T-cell (primary cell): Measurements from ENCODE around the gene KCNE1. TPM values are rescaled to one million over a fixed set of nuclear protein-coding genes. Genes with fewer than 3 reads are reported as not detected.

Experiments used
- ATAC-seq, 4 experiments: fragments of 200-7000 bp in 3 of 4; fragments of 150-1000 bp in 1 of 4; cut with Tn5 transposase; replicated peaks in 1 of 4; 1 replicate in 3 of 4; 2 replicates in 1 of 4; pipeline ENCODE4 v1.10.0; 2021; ENCODE audit warnings: moderate library complexity in 3 of 4, mild to moderate bottlenecking in 2 of 4, moderate number of reproducible peaks in 1 of 4
- CTCF ChIA-PET, 2 donors: fragments of 300-600 bp; sonication (Branson Sonifier 250); formaldehyde crosslinking; loops; one replicate each; lab custom pipeline; 2022; ENCODE audit warnings: antibody characterized with exemption in 2 of 2; lab: Charles Lee
- POLR2A ChIA-PET, 2 donors: fragments of 300-600 bp; sonication (Branson Sonifier 250); formaldehyde crosslinking; loops; one replicate each; lab custom pipeline; 2022; ENCODE audit warnings: antibody characterized with exemption in 2 of 2; lab: Charles Lee
- DNase-seq, 35 experiments: peaks; one replicate each; pipeline versions ENCODE4 v3.0.0 to v3.0.0-alpha.2; 2013 to 2023
- H3K27ac ChIP-seq: one replicate; pipeline ENCODE4 v1.5.1; 2013; ENCODE audit warnings: low read length
- H3K27me3 ChIP-seq, 2 experiments: replicated peaks in 1 of 2; 1 replicate in 1 of 2; 2 replicates in 1 of 2; pipeline versions ENCODE4 v1.6.1 to v1.7.0; 2013; ENCODE audit warnings: low read length in 1 of 2, mixed read lengths in 1 of 2; ENCODE audit not compliant: control insufficient read depth in 2 of 2, insufficient read depth in 2 of 2; ENCODE audit errors: extremely low read depth in 1 of 2
- H3K36me3 ChIP-seq, 2 donors: 1 replicate in 1 of 2; 2 replicates in 1 of 2; pipeline versions ENCODE4 v1.6.1 to v1.7.0; 2013; ENCODE audit warnings: low read length in 1 of 2; ENCODE audit not compliant: control insufficient read depth in 2 of 2, insufficient read depth in 1 of 2; ENCODE audit errors: extremely low read depth in 1 of 2
- H3K4me1 ChIP-seq, 2 experiments: 1 replicate in 1 of 2; 2 replicates in 1 of 2; pipeline versions ENCODE4 v1.6.1 to v1.7.0; 2013; ENCODE audit warnings: low read length in 2 of 2, mixed read lengths in 1 of 2; ENCODE audit not compliant: insufficient read depth in 2 of 2, control insufficient read depth in 1 of 2; ENCODE audit errors: extremely low read depth in 1 of 2
- H3K4me3 ChIP-seq, 2 donors: 1 replicate in 1 of 2; 2 replicates in 1 of 2; pipeline versions ENCODE4 v1.5.1 to v1.7.0; 2013; ENCODE audit warnings: mild to moderate bottlenecking in 2 of 2, low read length in 1 of 2, moderate library complexity in 1 of 2; ENCODE audit not compliant: control insufficient read depth in 1 of 2; ENCODE audit errors: extremely low read depth in 1 of 2
- H3K9me3 ChIP-seq: 2 replicates; pipeline ENCODE4 v1.7.0; 2013
- H3K27ac Mint-ChIP-seq, 2 donors: one replicate each; pipeline ENCODE4 v1.8.0; 2020 to 2021; ENCODE audit warnings: mild to moderate bottlenecking in 2 of 2, mixed read lengths in 2 of 2
- H3K27me3 Mint-ChIP-seq, 2 donors: one replicate each; pipeline ENCODE4 v1.8.0; 2021 to 2022; ENCODE audit warnings: mixed read lengths in 2 of 2
- H3K36me3 Mint-ChIP-seq: one replicate; pipeline ENCODE4 v1.8.0; 2021; ENCODE audit warnings: mixed read lengths
- H3K4me1 Mint-ChIP-seq, 3 donors: one replicate each; pipeline ENCODE4 v1.8.0; 2020 to 2022; ENCODE audit warnings: mixed read lengths in 3 of 3, mild to moderate bottlenecking in 1 of 3
- H3K4me3 Mint-ChIP-seq, 3 donors: one replicate each; pipeline ENCODE4 v1.8.0; 2020 to 2022; ENCODE audit warnings: mild to moderate bottlenecking in 3 of 3, mixed read lengths in 3 of 3, moderate library complexity in 3 of 3
- H3K9me3 Mint-ChIP-seq, 3 donors: one replicate each; pipeline ENCODE4 v1.8.0; 2020 to 2022; ENCODE audit warnings: mixed read lengths in 3 of 3
- WGBS: methylation state at CpG from one replicate; pipeline ENCODE4 v1.1.5; 2013; ENCODE audit warnings: missing lambda C conversion rate; ENCODE audit not compliant: insufficient coverage; 5-methylcytosine and 5-hydroxymethylcytosine counted together
- total RNA-seq, 35 experiments: library from RNA in 6 of 35; stranded (reverse) in 6 of 35; fragments of 120-200 nt in 1 of 35; gene quantifications; one replicate each; pipeline versions ENCODE4 v1.2.1 to v1.2.4 and lab custom pipeline; 2013 to 2026

KCNE1 gene
- total RNA-seq, 5 donors from 2014 or later (not counting 1 experiment from before 2014, with no cell fraction given), result 0.20 to 0.39 (median 0.32) TPM; not detected in 2

DNA sequence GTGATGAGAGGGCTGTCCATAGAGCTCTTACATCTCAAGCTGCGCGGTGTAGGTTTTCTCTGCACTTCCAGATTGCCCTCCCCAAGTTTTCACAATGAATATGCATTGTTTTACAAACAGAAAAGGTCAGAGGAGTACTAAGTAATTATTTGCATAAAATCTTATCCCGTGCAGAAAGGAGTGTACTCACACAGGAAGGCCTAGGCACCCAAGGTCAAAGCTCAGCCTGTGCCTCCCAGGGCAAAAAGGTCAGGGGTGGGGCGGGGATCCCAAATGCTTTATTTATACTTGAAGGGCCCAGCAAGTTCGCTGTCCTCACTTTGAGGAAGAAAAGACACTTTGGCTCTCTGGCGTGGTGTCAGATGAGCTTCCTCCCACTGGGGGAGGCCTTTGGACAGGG is 10.3 kb upstream of the KCNE1 start:
- no peaks in the 10 kb centered on the region for H3K27me3 Mint-ChIP-seq
- no peak overlapping the region for H3K4me3 ChIP-seq
- H3K36me3 Mint-ChIP-seq, result peaks cover 35% of the 10 kb centered on the region
- WGBS, result 85% methylated on average over 4 of the region's 6 CpGs
- no peaks in the 10 kb centered on the region for H3K27me3 ChIP-seq
- no peak overlapping the region for H3K27ac Mint-ChIP-seq
- peaks cover under 1 to 4% of the 10 kb centered on the region in 2 experiments for H3K4me1 ChIP-seq
- no peaks in the 10 kb centered on the region for H3K9me3 ChIP-seq
- no peak overlapping the region for H3K4me3 Mint-ChIP-seq
- ChIA-PET CTCF (no interaction called here), POLR2A (no interaction called here)
- H3K27ac ChIP-seq, result no peak overlapping the region
- peaks cover 0 to 20% (median 17%) of the 10 kb centered on the region in 3 donors for H3K4me1 Mint-ChIP-seq
- no peak for ATAC-seq
- H3K36me3 ChIP-seq, result peaks cover 0 to 7% of the 10 kb centered on the region in 2 donors
- no peak for DNase-seq
- no peaks in the 10 kb centered on the region for H3K9me3 Mint-ChIP-seq

DNA sequence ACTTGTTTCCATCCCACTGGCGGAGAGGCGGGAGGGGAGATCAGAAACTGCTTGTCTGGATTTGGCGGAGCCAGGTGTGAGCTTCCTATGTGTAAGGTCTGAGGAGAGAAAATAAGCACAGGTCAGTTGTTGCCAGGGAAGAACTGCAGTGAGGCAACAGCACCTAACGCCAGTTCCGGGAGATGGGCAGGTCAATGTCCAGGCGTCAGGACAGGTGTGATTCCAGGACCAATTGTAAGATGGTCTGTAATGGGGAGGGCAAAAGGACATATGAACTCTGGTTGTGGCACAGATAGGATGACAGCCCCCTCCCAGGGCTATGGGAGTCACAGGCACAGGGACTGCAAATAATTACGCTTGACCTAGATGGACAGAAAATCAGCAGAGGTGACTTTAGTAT is 9.6 kb upstream of the KCNE1 start:
- H3K36me3 ChIP-seq, result peaks cover 0 to 7% of the 10 kb centered on the region in 2 donors
- H3K27me3 Mint-ChIP-seq, result no peaks in the 10 kb centered on the region
- H3K4me3 ChIP-seq, result no peak overlapping the region
- no peak overlapping the region for H3K27ac Mint-ChIP-seq
- H3K4me1 Mint-ChIP-seq, result peaks cover 0 to 12% (median 9%) of the 10 kb centered on the region in 3 donors
- WGBS, result 92% methylated on average over 6 of the region's 7 CpGs
- no peak overlapping the region for H3K4me3 Mint-ChIP-seq
- no peaks in the 10 kb centered on the region for H3K27me3 ChIP-seq
- ChIA-PET POLR2A (no interaction called here), CTCF (no interaction called here)
- ATAC-seq (no peak), DNase-seq (no peak)
- H3K4me1 ChIP-seq, result peaks cover 0 to 2% of the 10 kb centered on the region in 2 experiments
- H3K9me3 ChIP-seq, result no peaks in the 10 kb centered on the region
- no peak overlapping the region for H3K27ac ChIP-seq
- H3K36me3 Mint-ChIP-seq, result peaks cover 38% of the 10 kb centered on the region
- H3K9me3 Mint-ChIP-seq, result no peaks in the 10 kb centered on the region

DNA sequence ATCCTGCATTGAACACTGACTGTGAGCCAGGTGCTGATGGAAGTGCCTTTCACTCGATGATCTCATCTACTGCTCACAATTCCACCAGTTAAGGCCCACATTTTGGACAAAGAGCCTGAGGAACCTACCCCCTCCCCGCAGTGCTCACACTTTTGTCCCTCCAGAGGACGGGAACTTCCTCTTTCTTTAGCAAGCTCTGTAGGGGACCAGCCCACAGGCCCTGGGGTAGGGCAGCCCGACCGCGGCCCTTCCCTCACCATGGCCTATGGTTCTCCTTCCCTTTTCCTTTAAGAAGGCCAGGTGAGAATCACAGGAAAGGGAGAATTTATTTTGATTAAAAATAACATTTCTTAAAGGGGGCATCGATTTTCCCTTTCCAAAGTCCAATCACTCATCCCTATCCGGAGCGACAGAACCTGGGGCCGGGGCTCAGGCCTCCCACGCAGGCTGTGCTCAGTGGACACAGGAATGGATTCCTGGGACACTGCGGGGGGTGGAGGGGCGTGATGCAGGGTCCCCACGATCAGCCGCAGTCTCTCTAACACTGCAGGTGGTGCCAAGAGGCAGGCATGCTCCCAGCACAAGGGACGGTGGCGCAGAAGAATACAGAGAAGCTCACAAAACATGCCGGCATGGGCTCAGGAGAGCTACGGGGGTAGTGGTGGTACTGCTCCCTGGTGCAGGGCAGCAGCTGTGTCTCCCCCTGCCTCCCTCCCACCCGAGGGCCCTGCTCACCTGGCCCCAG is 8.9 kb upstream of the KCNE1 start:
- Mint-ChIP-seq H3K27ac (no peak overlapping the region), H3K9me3 (no peaks in the 10 kb centered on the region), H3K36me3 (peaks cover 38% of the 10 kb centered on the region), H3K27me3 (no peaks in the 10 kb centered on the region), H3K4me3 (no peak overlapping the region), H3K4me1 (peaks cover 0 to 7% (median 5%) of the 10 kb centered on the region in 3 donors)
- POLR2A ChIA-PET, result no interaction called here
- H3K4me1 ChIP-seq, result peaks cover 0 to 2% of the 10 kb centered on the region in 2 experiments
- WGBS, result 95% methylated on average over 9 of the region's 20 CpGs
- CTCF ChIA-PET, result no interaction called here
- DNase-seq (no peak), ATAC-seq (no peak)
- peaks cover 0 to 7% of the 10 kb centered on the region in 2 donors for H3K36me3 ChIP-seq
- H3K27me3 ChIP-seq, result no peaks in the 10 kb centered on the region
- H3K9me3 ChIP-seq, result no peaks in the 10 kb centered on the region
- no peak overlapping the region for H3K4me3 ChIP-seq
- no peak overlapping the region for H3K27ac ChIP-seq

DNA sequence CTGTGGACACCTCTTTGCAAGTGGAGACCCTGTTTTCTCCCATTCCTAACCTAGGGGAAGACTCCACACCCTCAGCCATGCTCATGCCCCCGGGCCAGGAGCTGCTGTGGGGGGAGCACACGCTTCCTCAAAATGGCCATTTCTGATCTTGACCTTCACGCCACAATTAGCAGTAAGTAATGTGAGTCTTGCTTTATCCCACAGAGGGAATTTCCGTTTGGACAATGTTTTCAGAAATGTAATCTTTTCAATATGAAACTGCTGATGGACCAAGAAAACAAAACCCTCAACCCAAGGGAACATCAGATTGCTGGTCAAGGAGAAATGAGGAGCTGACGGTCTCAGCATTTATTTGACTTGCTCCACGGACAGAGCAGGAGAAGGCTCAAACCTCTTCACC is 8.3 kb upstream of the KCNE1 start:
- WGBS, result 100% methylated on average over 2 of the region's 6 CpGs
- ChIA-PET POLR2A (interaction anchor here in 1 of 2 donors (0.5 kb wide), 1 partner anchor 275 kb away, joined by 3 read pairs; no protein-coding TSS in a partner anchor), CTCF (no interaction called here)
- no peak overlapping the region for H3K27ac Mint-ChIP-seq
- ATAC-seq, result no peak
- Histone ChIP-seq H3K36me3 (peaks cover 0 to 7% of the 10 kb centered on the region in 2 donors), H3K4me3 (no peak overlapping the region), H3K27ac (no peak overlapping the region), H3K27me3 (no peaks in the 10 kb centered on the region), H3K4me1 (peaks cover 0 to 2% of the 10 kb centered on the region in 2 experiments), H3K9me3 (no peaks in the 10 kb centered on the region)
- H3K36me3 Mint-ChIP-seq, result peaks cover 38% of the 10 kb centered on the region
- H3K4me1 Mint-ChIP-seq, result peaks cover 0 to 7% (median 5%) of the 10 kb centered on the region in 3 donors
- no peaks in the 10 kb centered on the region for H3K27me3 Mint-ChIP-seq
- no peak overlapping the region for H3K4me3 Mint-ChIP-seq
- DNase-seq, result no peak
- H3K9me3 Mint-ChIP-seq, result no peaks in the 10 kb centered on the region

DNA sequence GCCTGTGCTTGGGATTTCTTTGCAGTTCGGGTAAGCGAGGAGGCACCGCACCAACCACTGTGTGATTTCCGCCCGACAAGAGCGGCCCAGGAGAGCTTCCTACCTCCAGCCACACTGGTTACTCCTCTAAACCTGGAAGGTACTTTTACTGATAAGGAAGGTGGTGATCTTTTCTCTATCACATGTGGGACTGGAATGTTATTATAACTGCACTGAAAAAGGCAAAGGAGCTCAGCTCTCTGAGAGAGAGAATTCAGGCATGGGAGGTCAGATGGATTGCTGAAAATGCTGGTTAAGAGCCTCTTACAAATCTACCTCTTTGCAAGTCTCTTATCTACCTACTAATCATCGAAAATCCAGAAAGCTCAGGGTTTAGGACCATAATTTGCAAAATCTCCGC is 7.7 kb upstream of the KCNE1 start:
- no peak overlapping the region for H3K27ac ChIP-seq
- H3K27ac Mint-ChIP-seq, result no peak overlapping the region
- H3K9me3 ChIP-seq, result no peaks in the 10 kb centered on the region
- H3K4me3 ChIP-seq, result no peak overlapping the region
- ChIA-PET CTCF (no interaction called here), POLR2A (interaction anchor here in 1 of 2 donors (0.5 kb wide), 1 partner anchor 274 kb away, joined by 3 read pairs; no protein-coding TSS in a partner anchor)
- H3K27me3 Mint-ChIP-seq, result no peaks in the 10 kb centered on the region
- DNase-seq, result no peak
- no CpG with 5 or more reads among the region's 8 CpGs for WGBS
- H3K9me3 Mint-ChIP-seq, result no peaks in the 10 kb centered on the region
- ATAC-seq, result no peak
- peaks cover 0 to 2% of the 10 kb centered on the region in 2 experiments for H3K4me1 ChIP-seq
- H3K4me1 Mint-ChIP-seq, result peaks cover 0 to 7% (median 5%) of the 10 kb centered on the region in 3 donors
- peaks cover 0 to 7% of the 10 kb centered on the region in 2 donors for H3K36me3 ChIP-seq
- H3K4me3 Mint-ChIP-seq, result no peak overlapping the region
- H3K36me3 Mint-ChIP-seq, result peaks cover 40% of the 10 kb centered on the region
- no peaks in the 10 kb centered on the region for H3K27me3 ChIP-seq

DNA sequence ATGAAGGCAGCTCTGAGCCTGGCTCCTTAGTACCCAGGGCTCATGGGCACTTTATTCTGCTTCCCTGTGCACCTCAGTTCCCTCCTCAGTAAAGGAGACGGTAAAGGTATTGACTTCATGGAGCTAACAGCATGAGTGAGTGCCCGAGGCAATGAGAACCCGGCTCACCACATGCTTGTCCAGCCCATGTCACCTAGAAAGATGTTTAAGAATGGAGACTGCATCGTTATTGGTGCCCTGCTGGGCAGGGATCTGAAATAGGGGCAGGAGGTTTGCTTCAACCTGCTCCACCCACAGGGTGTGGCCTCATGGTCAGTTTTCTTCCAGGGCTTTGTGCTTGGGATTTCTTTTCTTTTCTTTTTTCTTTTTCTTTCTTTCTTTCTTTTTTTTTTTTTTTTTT is 7.0 kb upstream of the KCNE1 start:
- no peak for DNase-seq
- peaks cover 0 to 7% (median 5%) of the 10 kb centered on the region in 3 donors for H3K4me1 Mint-ChIP-seq
- Histone ChIP-seq H3K36me3 (peaks cover 0 to 7% of the 10 kb centered on the region in 2 donors), H3K4me1 (peaks cover 0 to 2% of the 10 kb centered on the region in 2 experiments), H3K27me3 (no peaks in the 10 kb centered on the region), H3K27ac (no peak overlapping the region), H3K9me3 (no peaks in the 10 kb centered on the region), H3K4me3 (no peak overlapping the region)
- H3K36me3 Mint-ChIP-seq, result peaks cover 40% of the 10 kb centered on the region
- no peak overlapping the region for H3K27ac Mint-ChIP-seq
- no peak for ATAC-seq
- H3K4me3 Mint-ChIP-seq, result no peak overlapping the region
- ChIA-PET POLR2A (no interaction called here), CTCF (no interaction called here)
- no peaks in the 10 kb centered on the region for H3K9me3 Mint-ChIP-seq
- 100% methylated on average over 1 of the region's 4 CpGs for WGBS
- no peaks in the 10 kb centered on the region for H3K27me3 Mint-ChIP-seq
